CD14-positive monocyte (primary cell): ENCODE measurements around the gene P2RX2. TPM values are rescaled to one million over a fixed set of nuclear protein-coding genes. Genes with fewer than 3 reads are reported as not detected.
A peak's percentile ranks its signal among the peaks of the same experiment; 100 is the strongest.

Source experiments
- DNase-seq, 3 donors: peaks; one replicate each; pipeline ENCODE4 v3.0.0-alpha.2; 2011 to 2022
- H2AFZ ChIP-seq: 2 replicates; pipeline ENCODE4 v1.6.0; 2012; ENCODE audit warnings: mild to moderate bottlenecking, low read depth, low read length, inconsistent platforms; ENCODE audit not compliant: insufficient read depth, poor library complexity, severe bottlenecking
- H3K27ac ChIP-seq, 2 donors: 1 replicate in 1 of 2; 2 replicates in 1 of 2; pipeline ENCODE4 v1.5.1; 2012 to 2013; ENCODE audit warnings: low read length in 2 of 2, control low read depth in 1 of 2, inconsistent platforms in 1 of 2, low read depth in 1 of 2, mild to moderate bottlenecking in 1 of 2
- H3K27me3 ChIP-seq, 2 donors: one replicate each; pipeline versions ENCODE4 v1.6.0 to v1.6.1; 2011 to 2013; ENCODE audit warnings: low read length in 2 of 2; ENCODE audit not compliant: control insufficient read depth in 2 of 2, insufficient read depth in 2 of 2
- H3K36me3 ChIP-seq, 2 donors: replicated peaks in 1 of 2; 1 replicate in 1 of 2; 2 replicates in 1 of 2; pipeline versions ENCODE4 v1.5.1 to v1.6.1; 2012 to 2013; ENCODE audit warnings: low read length in 2 of 2, control low read depth in 1 of 2, inconsistent platforms in 1 of 2, mild to moderate bottlenecking in 1 of 2; ENCODE audit not compliant: insufficient read depth in 2 of 2, control insufficient read depth in 1 of 2
- H3K4me1 ChIP-seq, 2 donors: 1 replicate in 1 of 2; 2 replicates in 1 of 2; pipeline versions ENCODE4 v1.5.1 to v1.6.1; 2012 to 2013; ENCODE audit warnings: low read length in 2 of 2, control low read depth in 1 of 2, inconsistent platforms in 1 of 2, mild to moderate bottlenecking in 1 of 2, moderate library complexity in 1 of 2; ENCODE audit not compliant: insufficient read depth in 2 of 2, control insufficient read depth in 1 of 2
- H3K4me2 ChIP-seq: replicated peaks from 2 replicates; pipeline ENCODE3; 2012; ENCODE audit warnings: low read length, moderate library complexity, mild to moderate bottlenecking; ENCODE audit not compliant: poor library complexity, severe bottlenecking; ENCODE audit errors: extremely low read depth
- H3K4me3 ChIP-seq, 3 experiments: fragments of 200-600 bp in 1 of 3; sonication (generic) in 1 of 3; replicated peaks in 1 of 3; 1 replicate in 2 of 3; 2 replicates in 1 of 3; pipeline ENCODE4 v1.5.1; 2011 to 2013; ENCODE audit warnings: low read length in 3 of 3, mild to moderate bottlenecking in 3 of 3, control low read depth in 2 of 3, low read depth in 2 of 3, inconsistent platforms in 1 of 3, moderate library complexity in 1 of 3
- H3K79me2 ChIP-seq: 2 replicates; pipeline ENCODE4 v1.6.0; 2012; ENCODE audit warnings: mild to moderate bottlenecking, control low read depth, inconsistent platforms, low read length, moderate library complexity; ENCODE audit not compliant: insufficient read depth
- H3K9ac ChIP-seq: 2 replicates; pipeline ENCODE4 v1.6.0; 2017; ENCODE audit warnings: low read length, mild to moderate bottlenecking; ENCODE audit not compliant: insufficient read depth, poor library complexity, severe bottlenecking
- H3K9me3 ChIP-seq, 2 donors: replicated peaks in 1 of 2; 1 replicate in 1 of 2; 2 replicates in 1 of 2; pipeline versions ENCODE4 v1.5.1 to v1.6.1; 2012 to 2013; ENCODE audit warnings: low read length in 2 of 2, control low read depth in 1 of 2; ENCODE audit not compliant: control insufficient read depth in 1 of 2, insufficient read depth in 1 of 2
- H4K20me1 ChIP-seq: 2 replicates; pipeline ENCODE4 v1.6.0; 2012; ENCODE audit warnings: mild to moderate bottlenecking, low read length, control low read depth, moderate library complexity; ENCODE audit not compliant: insufficient read depth
- H3K27ac Mint-ChIP-seq, 7 donors: one replicate each; pipeline ENCODE4 v1.8.0; 2020; ENCODE audit warnings: mild to moderate bottlenecking in 7 of 7, mixed read lengths in 7 of 7, moderate library complexity in 6 of 7, inconsistent platforms in 2 of 7
- H3K27me3 Mint-ChIP-seq, 3 donors: one replicate each; pipeline ENCODE4 v1.8.0; 2021 to 2022; ENCODE audit warnings: low read depth in 3 of 3, mild to moderate bottlenecking in 3 of 3, mixed read lengths in 3 of 3, moderate library complexity in 3 of 3, inconsistent platforms in 1 of 3
- H3K36me3 Mint-ChIP-seq, 2 donors: one replicate each; pipeline ENCODE4 v1.8.0; 2020; ENCODE audit warnings: mixed read lengths in 2 of 2, inconsistent platforms in 1 of 2, mild to moderate bottlenecking in 1 of 2
- H3K4me1 Mint-ChIP-seq: one replicate; pipeline ENCODE4 v1.8.0; 2020; ENCODE audit warnings: mild to moderate bottlenecking, mixed read lengths
- H3K4me3 Mint-ChIP-seq, 2 donors: one replicate each; pipeline ENCODE4 v1.8.0; 2020; ENCODE audit warnings: mild to moderate bottlenecking in 2 of 2, mixed read lengths in 2 of 2, moderate library complexity in 1 of 2
- H3K9me3 Mint-ChIP-seq, 7 donors: one replicate each; pipeline ENCODE4 v1.8.0; 2020 to 2022; ENCODE audit warnings: mixed read lengths in 7 of 7, mild to moderate bottlenecking in 6 of 7, moderate library complexity in 6 of 7, inconsistent platforms in 2 of 7
- CTCF ChIP-seq: fragments of 200-600 bp; IDR thresholded peaks from one replicate; pipeline ENCODE4 v1.8.0; 2022; ENCODE audit warnings: antibody characterized with exemption, mild to moderate bottlenecking
- WGBS: methylation state at CpG from one replicate; pipeline ENCODE4 v1.1.5; 2013; ENCODE audit warnings: missing lambda C conversion rate; ENCODE audit not compliant: insufficient coverage; 5-methylcytosine and 5-hydroxymethylcytosine counted together
- intact Hi-C, 2 donors: fragments of 100-400 bp; cut with micrococcal nuclease; formaldehyde crosslinking; loops; one replicate each; pipeline versions ENCODE4 v1.15.0 to v1.15.1; 2023
- polyA plus RNA-seq, 3 donors: library from polyadenylated mRNA; depleted of rRNA in 1 of 3; unstranded in 2 of 3; stranded (reverse) in 1 of 3; fragments of 300-500 nt in 2 of 3; fragments of >200 nt in 1 of 3; fragmentation: Illumina TruSeq in 2 of 3; gene quantifications; 1 replicate in 2 of 3; 2 replicates in 1 of 3; pipeline ENCODE4 v1.2.3, GENCODE V29; 2012 to 2021

P2RX2 gene
- polyA plus RNA-seq, 3 donors, result not detected

- H3K27me3 ChIP-seq, result peaks cover 0 to 23% of the 10 kb centered on the region in 2 donors
- Mint-ChIP-seq H3K36me3 (no peaks in the 10 kb centered on the region), H3K9me3 (peaks cover 2 to 15% (median 5%) of the 10 kb centered on the region in 7 donors), H3K27ac (no peak overlapping the region), H3K4me3 (no peak overlapping the region), H3K27me3 (peaks cover 31 to 45% (median 35%) of the 10 kb centered on the region in 3 donors), H3K4me1 (peaks cover 18% of the 10 kb centered on the region)
- H4K20me1 ChIP-seq, result no peaks in the 10 kb centered on the region
- no peak overlapping the region for H3K27ac ChIP-seq
- no peak overlapping the region for H3K4me2 ChIP-seq
- H3K36me3 ChIP-seq, result no peaks in the 10 kb centered on the region
- 79% methylated on average over 7 of the region's 11 CpGs for WGBS
- no peak overlapping the region for H2AFZ ChIP-seq
- no peak overlapping the region for H3K9ac ChIP-seq
- DNase-seq, result no peak
- no peak for TF ChIP-seq CTCF
- no peaks in the 10 kb centered on the region for H3K79me2 ChIP-seq
- H3K9me3 ChIP-seq, result no peaks in the 10 kb centered on the region
- H3K4me3 ChIP-seq, result no peak overlapping the region
- H3K4me1 ChIP-seq, result peaks cover 10% of the 10 kb centered on the region in 2 donors
- intact Hi-C loops, result no loop called here
Measured at GRCh38 chr12:132595183-132595582, 23.4 kb upstream of the P2RX2 start.

- 94% methylated on average over 18 of the region's 18 CpGs for WGBS
- Histone ChIP-seq H3K36me3 (no peaks in the 10 kb centered on the region), H3K4me2 (no peak overlapping the region), H3K27ac (no peak overlapping the region), H3K9me3 (no peaks in the 10 kb centered on the region), H3K9ac (no peak overlapping the region), H4K20me1 (no peaks in the 10 kb centered on the region), H3K4me3 (no peak overlapping the region), H2AFZ (no peak overlapping the region), H3K4me1 (peaks cover 17 to 18% of the 10 kb centered on the region in 2 donors), H3K79me2 (no peaks in the 10 kb centered on the region), H3K27me3 (peaks cover 0 to 31% of the 10 kb centered on the region in 2 donors)
- no peak for TF ChIP-seq CTCF
- H3K36me3 Mint-ChIP-seq, result no peaks in the 10 kb centered on the region
- no peak for DNase-seq
- H3K4me1 Mint-ChIP-seq, result peaks cover 26% of the 10 kb centered on the region
- peak overlapping the region in 1 of 2 donors; percentile 39 for H3K4me3 Mint-ChIP-seq
- intact Hi-C loops, result no loop called here
- no peak overlapping the region for H3K27ac Mint-ChIP-seq
- peaks cover 2 to 17% (median 5%) of the 10 kb centered on the region in 7 donors for H3K9me3 Mint-ChIP-seq
- peaks cover 37 to 51% (median 42%) of the 10 kb centered on the region in 3 donors for H3K27me3 Mint-ChIP-seq
Measured at GRCh38 chr12:132596016-132596415, 22.6 kb upstream of the P2RX2 start.
